ENCODE measurements around the gene PTPRS. TPM values are rescaled to one million over a fixed set of nuclear protein-coding genes. Genes with fewer than 3 reads are reported as not detected.
A peak's percentile ranks its signal among the peaks of the same experiment; 100 is the strongest.

PTPRS gene
- total RNA-seq, 1 donor from 2014 or later, result 167 TPM

DNA sequence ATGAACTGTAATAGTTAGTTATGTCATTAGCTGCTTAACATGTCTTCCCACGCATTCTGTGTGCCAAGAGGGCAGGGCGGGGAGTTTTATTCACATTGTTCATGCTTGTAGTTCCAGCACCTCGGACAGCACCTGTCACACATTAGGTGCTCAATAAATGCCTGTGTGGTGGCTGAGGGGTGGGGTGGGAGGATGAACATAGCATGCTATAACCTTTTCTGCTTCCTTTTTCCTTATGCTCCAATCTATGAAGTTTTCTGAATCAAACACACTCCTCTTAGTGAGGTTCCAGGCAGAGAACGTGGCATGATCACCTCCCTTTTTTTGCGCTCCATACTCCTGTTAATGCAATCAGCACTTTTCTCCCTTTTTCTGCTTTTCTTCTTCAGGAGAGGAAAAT lies 15.8 kb upstream of the PTPRS start:
- peaks cover 9% of the 10 kb centered on the region for H3K4me1 ChIP-seq
- Mint-ChIP-seq H3K27me3 (ENCODE audit: insufficient read depth, low read depth) (peaks cover 12% of the 10 kb centered on the region), H3K27ac (no peak overlapping the region), H3K36me3 (no peaks in the 10 kb centered on the region), H3K4me1 (peaks cover 12% of the 10 kb centered on the region), H3K4me3 (peak overlapping the region; percentile 31), H3K9me3 (no peaks in the 10 kb centered on the region)
- H3K27ac ChIP-seq, result no peak overlapping the region
- peaks cover 24% of the 10 kb centered on the region for H3K27me3 ChIP-seq
- H3K4me2 ChIP-seq, result no peak overlapping the region
- DNase-seq (ENCODE audit: low spot score), result peak; percentile 31
- TF ChIP-seq EZH2 (IDR thresholded peaks at IDR 0.05) (no peak), EZH2phosphoT487 (IDR thresholded peaks at IDR 0.05) (no peak)
- TF ChIP-seq, protein P1, sequence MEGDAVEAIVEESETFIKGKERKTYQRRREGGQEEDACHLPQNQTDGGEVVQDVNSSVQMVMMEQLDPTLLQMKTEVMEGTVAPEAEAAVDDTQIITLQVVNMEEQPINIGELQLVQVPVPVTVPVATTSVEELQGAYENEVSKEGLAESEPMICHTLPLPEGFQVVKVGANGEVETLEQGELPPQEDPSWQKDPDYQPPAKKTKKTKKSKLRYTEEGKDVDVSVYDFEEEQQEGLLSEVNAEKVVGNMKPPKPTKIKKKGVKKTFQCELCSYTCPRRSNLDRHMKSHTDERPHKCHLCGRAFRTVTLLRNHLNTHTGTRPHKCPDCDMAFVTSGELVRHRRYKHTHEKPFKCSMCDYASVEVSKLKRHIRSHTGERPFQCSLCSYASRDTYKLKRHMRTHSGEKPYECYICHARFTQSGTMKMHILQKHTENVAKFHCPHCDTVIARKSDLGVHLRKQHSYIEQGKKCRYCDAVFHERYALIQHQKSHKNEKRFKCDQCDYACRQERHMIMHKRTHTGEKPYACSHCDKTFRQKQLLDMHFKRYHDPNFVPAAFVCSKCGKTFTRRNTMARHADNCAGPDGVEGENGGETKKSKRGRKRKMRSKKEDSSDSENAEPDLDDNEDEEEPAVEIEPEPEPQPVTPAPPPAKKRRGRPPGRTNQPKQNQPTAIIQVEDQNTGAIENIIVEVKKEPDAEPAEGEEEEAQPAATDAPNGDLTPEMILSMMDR (IDR thresholded peaks at IDR 0.05), result no peak
- no peaks in the 10 kb centered on the region for H3K79me2 ChIP-seq (ENCODE audit: low read depth)
- no peaks in the 10 kb centered on the region for H3K9me3 ChIP-seq (ENCODE audit: low read depth)
- H3F3A ChIP-seq (ENCODE audit: low read depth), result peaks cover 7% of the 10 kb centered on the region
- H3K36me3 ChIP-seq, result no peaks in the 10 kb centered on the region
- H3K4me3 ChIP-seq, result no peak overlapping the region
- H3K9ac ChIP-seq, result no peak overlapping the region
- H2AFZ ChIP-seq (replicated peaks), result no peak overlapping the region
- no peaks in the 10 kb centered on the region for H4K20me1 ChIP-seq (ENCODE audit: low read depth)

DNA sequence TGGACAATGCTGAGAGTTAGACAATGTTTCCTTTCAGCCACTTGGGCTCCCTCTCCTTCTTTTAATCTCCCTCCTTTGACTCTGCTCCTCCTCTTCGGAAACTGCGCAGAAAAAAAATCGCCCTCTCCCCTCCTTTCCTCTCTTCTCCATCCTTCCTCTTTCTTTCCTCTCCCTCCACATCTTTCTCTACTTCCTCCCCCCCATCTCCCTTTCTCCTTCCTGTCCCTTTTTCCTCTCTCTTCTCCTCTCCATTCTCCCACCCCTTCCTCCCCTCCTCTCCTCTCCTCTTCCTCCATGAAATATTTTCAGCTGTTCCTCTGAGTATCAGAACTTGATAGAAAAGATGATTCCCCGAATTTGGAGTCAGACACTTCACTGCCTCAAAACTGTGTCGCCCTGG lies 15.1 kb upstream of the PTPRS start:
- Histone ChIP-seq H3K27ac (no peak overlapping the region), H3K4me2 (no peak overlapping the region), H3K4me1 (peaks cover 9% of the 10 kb centered on the region), H3K36me3 (no peaks in the 10 kb centered on the region), H3K27me3 (peaks cover 24% of the 10 kb centered on the region), H3F3A (ENCODE audit: low read depth) (peaks cover 7% of the 10 kb centered on the region), H3K9me3 (ENCODE audit: low read depth) (no peaks in the 10 kb centered on the region), H3K79me2 (ENCODE audit: low read depth) (no peaks in the 10 kb centered on the region), H4K20me1 (ENCODE audit: low read depth) (no peaks in the 10 kb centered on the region), H3K9ac (no peak overlapping the region), H2AFZ (replicated peaks) (no peak overlapping the region), H3K4me3 (no peak overlapping the region)
- Mint-ChIP-seq H3K27me3 (ENCODE audit: insufficient read depth, low read depth) (peaks cover 10% of the 10 kb centered on the region), H3K4me1 (peaks cover 12% of the 10 kb centered on the region), H3K27ac (no peak overlapping the region), H3K9me3 (no peaks in the 10 kb centered on the region), H3K4me3 (no peak overlapping the region), H3K36me3 (no peaks in the 10 kb centered on the region)
- TF ChIP-seq EZH2 (IDR thresholded peaks at IDR 0.05), result no peak
- no peak for TF ChIP-seq EZH2phosphoT487 (IDR thresholded peaks at IDR 0.05)
- TF ChIP-seq, protein P1 (IDR thresholded peaks at IDR 0.05), result no peak
- DNase-seq (ENCODE audit: low spot score), result no peak

DNA sequence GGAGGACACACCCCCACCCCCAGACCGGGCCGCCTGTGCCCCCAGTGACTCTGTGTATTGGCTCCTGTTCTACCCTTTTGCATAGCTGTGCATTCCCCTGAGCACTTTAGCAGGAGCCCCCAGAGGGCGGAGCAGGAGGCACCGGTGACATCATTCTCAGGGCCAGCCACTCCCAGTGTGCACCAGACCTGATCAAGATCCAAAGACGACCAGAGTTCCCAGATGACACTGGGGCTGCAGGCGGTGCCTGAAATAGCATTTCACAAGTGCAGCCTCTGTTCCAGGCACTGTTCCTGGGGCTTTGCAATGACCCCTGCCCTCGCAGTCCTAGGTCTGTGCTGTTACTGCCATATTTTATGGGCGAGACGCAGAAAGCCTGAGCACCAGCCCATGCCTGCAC lies 14.5 kb upstream of the PTPRS start:
- Mint-ChIP-seq H3K36me3 (no peaks in the 10 kb centered on the region), H3K9me3 (no peaks in the 10 kb centered on the region)

More for the DNA sequence above, 14.5 kb upstream of the PTPRS start:
- no peak for TF ChIP-seq EZH2phosphoT487 (IDR thresholded peaks at IDR 0.05)
- TF ChIP-seq EZH2 (IDR thresholded peaks at IDR 0.05), result no peak
- TF ChIP-seq, protein P1 (IDR thresholded peaks at IDR 0.05), result no peak
- Histone ChIP-seq H3K4me1 (peaks cover 9% of the 10 kb centered on the region), H3K36me3 (no peaks in the 10 kb centered on the region), H3K4me2 (no peak overlapping the region), H3K27ac (no peak overlapping the region), H3K27me3 (peaks cover 24% of the 10 kb centered on the region), H2AFZ (replicated peaks) (no peak overlapping the region), H3K9me3 (ENCODE audit: low read depth) (no peaks in the 10 kb centered on the region), H3K4me3 (no peak overlapping the region), H3K9ac (no peak overlapping the region), H4K20me1 (ENCODE audit: low read depth) (no peaks in the 10 kb centered on the region), H3F3A (ENCODE audit: low read depth) (peaks cover 7% of the 10 kb centered on the region), H3K79me2 (ENCODE audit: low read depth) (no peaks in the 10 kb centered on the region)
- Mint-ChIP-seq H3K27me3 (ENCODE audit: insufficient read depth, low read depth) (peaks cover 9% of the 10 kb centered on the region), H3K4me3 (no peak overlapping the region), H3K4me1 (peaks cover 12% of the 10 kb centered on the region), H3K27ac (no peak overlapping the region)
- DNase-seq (ENCODE audit: low spot score), result no peak

Data from neural progenitor cell (in vitro differentiated cells).